RKO (cell line): ENCODE data around the gene AQP1.
A peak's percentile ranks its signal among the peaks of the same experiment; 100 is the strongest.

ENCODE experiments used
- DNase-seq: peaks from one replicate; pipeline ENCODE4 v3.0.0-alpha.2; 2016; ENCODE audit warnings: low spot score

The AQP1 gene

DNA sequence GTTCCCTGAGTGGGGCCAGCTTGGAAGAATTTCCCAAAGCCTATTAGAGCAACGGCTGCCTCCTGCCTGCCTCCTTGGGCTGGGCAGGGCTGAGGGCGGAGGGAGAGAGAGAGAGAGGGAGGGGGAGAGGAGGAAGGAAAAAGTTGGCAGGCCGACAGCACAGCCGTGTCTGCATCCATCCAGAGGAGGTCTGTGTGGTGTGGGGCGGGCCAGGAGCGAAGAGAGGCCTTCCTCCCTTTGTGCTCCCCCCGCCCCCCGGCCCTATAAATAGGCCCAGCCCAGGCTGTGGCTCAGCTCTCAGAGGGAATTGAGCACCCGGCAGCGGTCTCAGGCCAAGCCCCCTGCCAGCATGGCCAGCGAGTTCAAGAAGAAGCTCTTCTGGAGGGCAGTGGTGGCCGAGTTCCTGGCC is at the start of gene AQP1:
Gene AQP1, plus strand, starts transcription at position 293 of the 409 bp plus-strand sequence. Its CDS starts 57 bp downstream, at position 350.
- no peak for DNase-seq

DNA sequence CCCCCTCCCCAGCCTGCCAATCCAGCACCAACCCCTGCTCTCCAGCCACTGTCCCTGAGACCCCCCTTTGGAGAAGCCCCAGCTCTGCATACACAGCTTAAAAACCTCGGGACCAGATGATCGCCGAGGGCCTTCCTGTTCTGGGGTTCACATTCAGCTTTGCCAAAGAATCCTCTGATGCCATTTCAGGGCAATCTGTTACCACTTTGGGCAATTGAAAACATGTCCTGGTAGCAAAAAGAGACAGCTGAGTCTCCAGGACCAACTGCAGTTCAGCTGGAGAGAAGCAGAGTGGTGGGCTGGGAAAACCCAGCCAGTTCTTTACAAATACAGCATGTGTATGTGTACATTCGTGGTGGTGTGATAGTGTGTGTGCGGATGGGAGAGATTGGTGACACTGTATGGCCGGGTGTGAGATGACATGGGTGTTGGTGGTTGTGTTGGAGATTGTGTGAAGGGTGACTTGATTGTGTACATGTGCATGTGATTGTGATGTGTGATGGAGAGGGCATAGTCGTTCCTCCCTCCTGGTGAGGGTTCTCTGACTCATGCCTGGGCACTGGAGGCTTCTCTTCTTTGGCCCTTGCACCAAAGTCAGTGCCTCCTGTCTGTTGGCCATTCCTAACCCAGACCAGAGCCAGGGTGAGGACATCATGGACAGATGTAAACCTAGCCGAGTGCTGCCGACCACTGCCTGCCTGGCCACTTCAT is 48.5 kb upstream of the AQP1 start:
- DNase-seq: no peak

DNA sequence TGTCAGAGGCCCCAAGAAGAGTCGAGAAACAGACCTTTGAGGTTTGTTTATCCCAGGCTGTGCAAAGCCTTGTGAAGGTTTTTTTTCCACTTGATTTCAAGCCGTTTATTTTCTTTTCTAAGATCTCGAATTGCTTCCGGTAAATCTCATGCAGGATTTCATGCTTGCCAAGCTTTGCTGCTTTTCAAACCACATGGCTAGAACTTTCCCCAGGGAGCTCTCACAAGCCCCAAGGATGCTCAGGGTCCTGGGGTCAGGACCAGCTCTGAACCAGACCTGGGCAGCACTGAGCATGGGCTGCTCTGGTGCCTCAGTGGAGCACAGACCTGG is 48.0 kb upstream of the AQP1 start:
- DNase-seq: no peak

DNA sequence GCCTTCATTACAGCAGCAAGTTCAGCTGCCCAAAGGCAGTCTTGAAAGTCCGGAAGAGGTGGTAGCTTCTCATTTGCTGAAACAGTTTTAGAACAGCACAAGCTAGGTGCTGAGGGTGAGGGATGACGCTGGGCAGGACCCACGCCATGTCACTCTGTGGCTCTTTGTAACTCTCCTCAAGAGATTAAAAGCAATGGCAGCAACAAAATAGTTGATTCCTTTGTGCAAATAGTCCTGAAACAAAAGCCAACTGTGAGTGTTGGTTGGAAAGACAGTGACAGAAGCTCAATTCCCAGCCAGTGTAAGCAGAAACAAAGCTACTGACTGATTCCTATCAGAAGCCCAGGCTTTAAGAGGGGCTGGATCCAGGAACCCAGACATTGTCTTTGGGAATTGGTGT is 47.6 kb upstream of the AQP1 start:
- DNase-seq: no peak

DNA sequence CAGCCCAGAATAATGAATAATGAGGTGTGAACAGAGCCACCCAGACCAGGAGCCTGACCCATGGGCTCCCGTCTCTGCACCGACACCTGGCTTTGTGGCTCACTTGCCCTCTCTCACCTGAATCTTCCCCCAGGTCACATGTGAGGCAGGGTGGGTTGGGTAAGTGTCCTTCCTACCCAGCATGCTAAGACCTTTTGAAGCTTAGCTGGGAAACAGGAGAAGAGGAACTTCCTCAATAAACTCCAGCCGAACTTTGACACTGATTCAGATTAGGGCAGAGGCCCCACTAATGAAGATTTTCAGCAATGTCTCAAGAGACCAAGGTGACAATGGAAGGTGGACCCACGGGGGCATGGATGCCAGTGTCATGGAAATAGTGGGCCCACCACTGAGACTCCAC is 46.6 kb upstream of the AQP1 start:
- no peak for DNase-seq

DNA sequence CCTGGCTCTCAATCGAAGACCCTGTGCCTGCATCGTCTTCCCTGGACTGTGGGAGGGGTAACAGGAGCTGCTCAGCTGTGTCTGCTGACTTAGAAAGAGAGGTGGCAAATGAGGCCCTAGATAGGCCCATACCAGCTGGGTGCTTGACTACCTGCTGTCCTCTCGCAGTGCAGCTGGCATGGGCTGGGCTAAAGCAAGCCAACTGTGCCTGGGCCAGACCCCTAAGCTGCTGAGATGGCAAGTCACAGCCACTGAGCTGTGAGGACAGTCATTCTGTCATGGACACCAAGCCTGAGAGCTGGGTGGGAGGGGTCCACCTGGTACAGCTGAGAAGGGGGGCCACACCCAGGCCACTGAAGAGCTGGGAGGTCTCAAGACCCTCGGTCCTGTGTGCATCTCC is 45.8 kb upstream of the AQP1 start:
- no peak for DNase-seq

DNA sequence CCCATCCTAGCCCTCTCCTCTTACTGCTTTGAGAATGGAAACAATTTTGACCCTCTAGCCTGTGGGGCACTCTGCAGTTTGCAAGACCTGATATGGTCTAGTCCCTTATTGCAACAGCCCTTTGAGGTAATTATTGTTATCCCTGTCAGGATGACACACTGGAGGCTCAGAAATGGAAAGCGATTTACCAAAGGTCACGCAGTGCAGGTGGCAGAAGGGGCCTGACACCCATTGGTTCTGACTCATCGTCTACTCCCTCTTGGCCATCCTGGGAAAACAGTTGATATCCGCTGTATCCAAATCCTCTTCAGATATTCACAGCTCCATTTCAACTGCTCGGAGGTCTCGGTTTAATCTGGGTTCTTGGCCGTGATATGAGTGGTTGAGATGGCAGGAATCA is 44.7 kb upstream of the AQP1 start:
- DNase-seq: no peak

DNA sequence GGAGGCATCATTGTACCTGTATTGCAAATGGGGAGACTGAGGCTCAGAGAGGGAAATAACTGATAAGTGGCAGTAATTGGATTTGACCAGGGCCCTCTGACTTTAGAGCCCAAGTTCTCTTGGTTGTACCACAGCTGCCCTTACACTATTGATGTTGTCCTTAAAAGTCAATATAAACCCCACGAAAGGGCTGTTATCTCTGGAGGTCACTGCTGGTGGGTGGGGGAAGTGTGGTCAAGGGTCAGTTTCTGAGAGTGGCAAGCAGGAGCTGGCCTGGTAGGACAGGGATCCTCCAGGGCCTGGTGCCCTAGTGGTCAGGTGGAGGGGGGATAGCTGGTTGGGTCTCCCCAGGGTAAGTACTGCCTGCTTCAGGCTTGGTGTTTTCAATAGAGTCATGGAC is 44.2 kb upstream of the AQP1 start:
- DNase-seq: no peak

DNA sequence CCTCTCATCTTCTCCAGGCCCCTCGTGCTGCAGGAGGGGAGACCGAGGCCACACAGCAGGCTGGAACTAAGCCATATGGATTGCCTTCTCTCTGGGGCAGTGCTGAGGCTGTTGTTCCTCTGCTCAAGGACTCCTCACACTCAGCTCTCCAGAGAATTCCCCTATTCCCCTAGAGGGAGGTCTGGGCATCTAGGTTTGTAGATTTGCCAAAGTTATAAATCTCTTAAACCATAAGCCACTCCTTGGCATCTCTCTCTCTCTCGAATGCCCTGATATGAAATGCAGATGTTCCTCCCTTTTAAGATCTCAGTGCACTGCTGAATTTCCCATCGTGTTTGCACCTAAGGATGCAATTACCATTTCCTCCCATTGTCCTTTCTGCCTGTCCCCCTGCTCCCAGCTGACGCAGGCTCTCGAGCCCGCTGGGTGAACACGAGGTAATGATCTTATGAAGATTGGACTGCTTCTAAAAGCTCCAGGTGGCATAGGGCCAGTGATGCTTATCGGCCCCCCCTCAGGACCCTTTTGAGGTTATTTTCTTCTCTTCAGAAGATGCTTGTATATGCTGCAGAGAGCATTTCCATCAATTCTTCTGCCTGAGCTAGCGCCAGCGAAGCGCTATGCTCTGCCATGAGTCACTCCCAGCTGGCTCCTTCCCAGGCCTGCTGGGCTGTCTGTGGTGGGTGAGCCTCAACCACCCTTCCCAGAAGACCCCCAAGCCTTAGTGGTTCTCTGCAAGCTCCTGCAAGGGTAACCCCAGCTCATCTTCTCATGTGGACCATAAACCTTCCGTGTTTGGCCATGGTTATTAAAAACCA is 41.6 kb upstream of the AQP1 start:
- DNase-seq: no peak

DNA sequence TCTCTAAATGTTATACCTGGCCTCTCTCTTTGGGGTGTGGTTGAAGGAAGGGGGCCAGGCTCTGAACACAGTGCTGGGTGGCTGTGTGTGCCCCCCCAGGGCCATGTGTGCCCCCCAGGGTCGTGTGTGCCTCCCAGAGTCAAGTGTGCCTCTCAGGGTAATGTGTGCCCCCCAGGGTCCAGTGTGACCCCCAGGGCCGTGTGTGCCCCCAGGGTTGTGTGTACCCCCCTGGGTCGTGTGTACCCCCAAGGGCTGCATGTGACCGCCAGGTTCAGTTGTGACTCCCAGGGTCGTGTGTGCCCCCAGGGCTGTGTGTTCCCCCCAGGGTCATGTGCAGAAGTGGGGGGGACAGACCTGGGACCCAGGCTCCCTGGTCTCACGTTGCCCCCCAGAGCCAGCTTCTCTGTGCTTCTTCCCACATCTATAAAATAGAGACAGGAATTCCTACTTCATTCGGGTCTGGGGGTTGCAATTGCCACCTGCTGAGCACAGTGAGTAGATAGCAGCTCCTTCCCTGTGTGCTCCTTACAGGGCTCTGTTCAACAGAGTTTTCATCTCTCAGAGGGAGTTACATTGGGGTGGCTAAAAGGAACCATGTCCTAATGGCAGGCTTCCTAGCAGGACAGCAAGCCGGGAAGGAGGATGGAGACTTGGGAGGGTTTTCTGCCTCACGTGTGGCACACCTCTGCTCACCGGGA is 40.7 kb upstream of the AQP1 start:
- no peak for DNase-seq

DNA sequence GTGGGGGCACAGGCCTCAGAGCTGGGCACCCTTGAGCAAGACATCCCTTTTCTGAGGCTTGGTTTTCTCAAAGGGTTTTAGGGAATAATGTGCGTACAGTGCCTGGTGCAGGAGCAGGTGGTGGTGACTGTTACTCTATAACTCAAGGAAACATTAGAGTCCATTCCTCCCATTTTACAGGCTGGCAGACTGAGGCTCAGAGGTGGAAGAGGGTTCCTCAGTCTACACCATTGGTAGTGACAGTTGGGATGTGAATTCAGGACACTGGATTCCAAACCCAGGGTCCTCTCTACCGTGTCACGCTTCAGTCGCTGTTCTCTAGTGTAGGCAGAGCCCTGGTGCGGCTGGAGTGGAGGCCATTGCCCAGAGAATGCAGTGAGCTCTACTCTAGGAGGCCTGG is 40.0 kb upstream of the AQP1 start:
- no peak for DNase-seq

DNA sequence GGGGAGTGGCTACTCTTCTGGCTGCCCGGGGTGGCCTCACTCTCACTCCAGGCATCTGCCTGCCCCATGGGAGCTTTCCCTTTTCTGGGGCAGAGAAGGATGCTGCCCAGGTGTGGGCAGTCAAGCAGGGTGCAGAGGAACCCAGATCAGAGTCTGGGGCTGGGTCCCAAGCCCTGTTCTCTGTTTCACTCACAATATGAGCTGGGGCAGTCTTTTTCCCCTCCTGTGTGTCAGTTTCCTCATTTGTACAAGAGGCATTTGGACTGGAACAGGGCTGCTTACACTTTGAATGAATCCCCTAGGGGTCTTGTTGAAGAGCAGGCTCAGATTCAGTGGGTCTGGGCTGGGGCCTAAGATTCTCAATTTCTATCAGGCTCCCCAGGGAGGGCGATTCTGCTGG is 38.4 kb upstream of the AQP1 start:
- no peak for DNase-seq

DNA sequence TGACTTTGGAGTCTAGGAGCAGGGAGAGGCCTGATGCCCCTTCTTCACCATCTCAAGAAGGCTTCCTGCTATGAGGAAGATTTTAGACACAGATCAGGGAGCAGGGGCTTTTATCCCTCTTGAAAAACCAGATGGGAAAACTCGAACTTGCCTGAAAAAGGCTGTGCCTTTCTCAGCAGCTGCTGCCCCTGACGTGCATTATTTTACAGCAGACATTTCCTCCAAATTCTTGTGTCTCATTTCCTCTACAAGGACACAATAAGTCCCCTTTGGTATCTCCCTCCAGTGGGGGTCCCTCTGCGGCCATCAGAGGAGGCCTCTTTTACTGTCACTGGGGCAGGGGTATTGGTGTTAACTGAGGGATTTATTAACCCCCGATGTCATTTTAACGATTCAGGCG is 38.0 kb upstream of the AQP1 start:
- DNase-seq: no peak

DNA sequence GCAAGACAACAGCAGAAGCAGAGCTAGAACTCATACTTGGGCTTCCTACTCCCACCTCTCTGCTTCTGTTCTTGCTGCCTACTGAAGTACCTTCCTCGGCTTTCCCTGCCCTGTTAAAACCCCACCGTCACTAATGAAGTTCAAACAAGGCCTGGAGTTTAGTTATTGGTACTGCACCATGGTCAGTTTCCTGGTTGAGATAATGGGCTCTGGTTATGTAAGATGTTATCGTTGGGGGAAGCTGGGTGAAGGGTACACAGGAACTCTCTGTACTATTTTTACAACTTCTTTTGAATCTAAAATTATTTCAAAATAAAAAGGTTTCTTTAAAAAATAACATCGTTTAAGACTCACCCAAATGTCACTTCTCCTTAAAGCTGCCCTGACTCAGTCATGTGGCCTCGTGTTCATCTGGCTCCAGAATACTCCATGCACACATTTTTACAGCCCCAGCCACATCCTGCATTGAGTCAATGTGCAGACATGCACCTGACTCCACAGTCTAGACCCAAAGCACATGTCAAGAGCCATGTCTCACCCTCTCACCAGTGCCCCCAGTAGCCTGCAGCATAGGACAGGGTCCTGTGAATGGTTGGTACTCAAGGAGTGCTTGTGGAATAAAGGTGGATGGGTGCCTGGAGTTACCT is 36.9 kb upstream of the AQP1 start:
- DNase-seq: peak; percentile 20

DNA sequence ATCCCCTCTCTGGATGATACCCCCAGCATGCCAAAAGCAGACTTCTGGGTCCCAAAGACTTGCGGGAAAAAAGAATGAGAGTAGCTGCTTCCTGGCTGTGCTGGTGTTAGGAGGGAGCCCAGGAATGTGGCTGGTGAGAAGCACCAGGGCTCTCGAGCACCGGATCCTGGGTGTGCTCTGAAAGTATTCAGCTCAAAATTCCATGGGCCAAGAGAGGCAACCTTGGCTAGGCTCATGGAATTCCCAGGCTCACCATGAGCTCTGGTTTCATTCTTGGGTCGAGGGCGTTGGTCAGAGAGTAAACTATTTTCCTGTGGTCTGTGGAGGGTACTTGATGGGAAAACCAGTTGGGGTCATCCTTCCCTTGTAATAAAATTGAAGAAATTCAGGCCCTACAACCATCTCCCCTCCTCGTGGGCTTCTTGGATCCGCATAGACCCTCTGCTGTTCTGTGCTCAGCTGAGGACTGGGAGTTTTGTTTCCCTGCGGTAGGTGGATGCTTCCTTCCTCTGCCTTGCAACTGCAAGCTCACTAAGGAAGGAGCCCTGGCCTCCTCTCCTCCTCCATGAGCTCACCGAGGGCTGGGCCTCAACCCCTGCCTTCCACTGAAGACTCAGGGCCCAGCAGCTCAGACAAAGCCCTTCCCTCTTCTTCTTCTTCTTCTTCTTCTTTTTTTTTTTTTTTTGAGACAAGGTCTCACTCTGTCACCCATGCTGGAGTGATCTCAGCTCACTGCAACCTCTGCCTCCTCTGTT is 34.5 kb upstream of the AQP1 start:
- DNase-seq: no peak

DNA sequence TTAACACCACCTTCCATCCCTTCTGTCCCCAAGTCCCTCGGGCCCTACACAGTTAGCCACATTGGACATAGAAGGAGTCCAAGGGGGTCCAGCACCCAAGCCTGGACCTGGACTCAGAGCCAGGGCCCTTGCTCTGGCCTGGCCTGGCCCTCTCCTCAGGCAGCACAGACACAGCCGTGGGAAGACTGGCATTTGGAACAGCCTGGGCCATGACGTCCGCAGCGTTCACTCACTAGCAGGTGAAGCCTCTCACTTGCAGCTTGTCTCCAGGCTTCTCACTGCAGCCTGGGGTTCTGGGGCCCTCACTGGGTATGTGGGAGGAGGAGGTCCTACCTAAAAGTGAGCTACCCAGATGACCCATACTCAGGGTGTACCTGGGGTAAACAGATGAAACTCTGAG is 33.7 kb upstream of the AQP1 start:
- DNase-seq: no peak

DNA sequence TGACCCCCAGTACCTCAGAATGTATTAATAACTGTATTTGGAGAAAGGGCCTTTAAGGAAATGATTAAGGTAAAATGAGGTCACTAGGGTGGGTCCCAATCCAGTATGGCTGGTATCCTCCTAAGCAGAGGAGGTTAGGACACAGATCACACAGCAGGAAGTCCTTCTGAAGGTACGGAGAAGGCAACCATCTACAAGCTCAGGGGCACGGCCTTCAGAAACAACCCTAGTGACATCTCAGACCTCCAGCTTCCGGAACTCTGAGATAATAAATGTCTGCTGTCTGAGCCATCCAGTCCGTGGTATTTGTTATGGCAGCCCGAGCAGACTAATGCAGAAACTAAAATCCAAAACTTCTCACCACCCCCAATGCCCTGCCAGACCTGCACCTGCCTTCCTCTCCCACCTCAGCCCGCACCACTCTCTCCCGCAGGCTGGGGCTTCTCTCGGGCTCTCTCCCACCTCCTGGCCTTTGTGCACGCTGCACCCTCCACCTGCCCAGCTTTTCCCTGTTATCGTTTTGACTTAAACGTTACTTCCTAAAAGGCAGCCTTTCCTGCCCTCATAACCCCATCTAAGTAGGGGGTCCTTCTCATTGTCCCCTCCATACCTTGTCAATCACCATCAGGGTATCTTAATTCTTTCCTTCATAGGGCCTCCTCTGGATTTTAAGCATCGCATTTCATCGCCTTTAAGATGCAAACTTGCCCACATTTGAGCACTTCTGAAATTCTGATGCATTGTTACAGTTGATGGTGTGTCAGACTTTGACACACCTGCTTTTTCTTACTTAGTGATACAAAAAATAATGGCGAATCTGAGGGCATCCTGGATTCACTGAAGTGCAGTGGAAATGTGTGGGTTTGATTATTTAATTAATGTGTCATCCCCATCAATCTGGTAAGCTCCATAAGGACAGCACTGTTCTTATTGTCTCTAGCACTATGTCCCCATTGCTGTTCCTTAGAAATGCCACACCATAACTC is 32.2 kb upstream of the AQP1 start:
- no peak for DNase-seq

DNA sequence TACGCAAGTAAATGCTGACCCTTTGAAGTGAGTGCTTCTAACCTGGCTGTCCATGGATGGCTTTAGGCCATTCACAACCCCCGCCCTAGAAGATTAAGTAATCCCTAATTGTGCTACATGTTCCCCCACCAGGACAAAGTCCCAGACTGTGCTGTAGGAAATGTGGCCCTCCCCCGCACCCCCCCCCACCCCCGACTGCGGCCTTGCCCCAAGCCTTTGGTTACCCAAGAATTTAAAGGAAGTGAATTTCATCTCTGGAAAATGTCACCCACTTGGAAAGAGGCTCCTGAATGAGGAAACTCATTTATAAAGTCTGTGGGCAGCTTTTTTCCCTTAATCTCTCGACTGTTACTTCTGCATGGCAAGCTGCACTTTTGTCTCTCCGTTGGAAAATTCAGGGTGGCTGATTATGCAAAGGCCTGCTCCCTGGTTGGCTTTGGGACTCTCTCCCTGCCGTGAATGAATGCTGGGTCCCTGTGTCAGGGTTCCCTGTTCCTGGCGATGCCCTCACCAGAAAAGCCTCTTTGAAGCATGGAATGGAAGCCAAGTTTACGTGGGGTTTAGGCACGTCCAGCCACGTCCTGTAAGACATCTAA is 31.4 kb upstream of the AQP1 start:
- no peak for DNase-seq

DNA sequence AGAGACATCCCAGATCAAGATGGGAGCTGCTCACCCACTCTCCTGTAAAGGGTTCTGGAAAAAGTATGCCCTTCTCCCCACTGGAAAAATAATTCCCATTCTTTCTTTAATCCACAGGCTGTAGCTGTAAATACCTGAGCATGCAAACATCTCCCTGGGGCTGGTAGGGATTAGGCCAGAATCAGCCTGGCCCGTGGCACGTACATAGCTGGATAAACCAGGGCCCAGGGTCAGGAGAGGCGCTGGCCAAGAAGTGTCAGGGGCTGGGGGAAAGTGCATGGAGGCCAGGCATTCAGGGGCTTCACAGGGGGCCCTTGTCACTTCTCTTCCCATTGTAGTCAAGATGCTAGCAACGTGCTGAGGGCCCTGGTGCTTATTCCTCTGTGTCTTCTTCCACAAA is 30.7 kb upstream of the AQP1 start:
- DNase-seq: no peak

DNA sequence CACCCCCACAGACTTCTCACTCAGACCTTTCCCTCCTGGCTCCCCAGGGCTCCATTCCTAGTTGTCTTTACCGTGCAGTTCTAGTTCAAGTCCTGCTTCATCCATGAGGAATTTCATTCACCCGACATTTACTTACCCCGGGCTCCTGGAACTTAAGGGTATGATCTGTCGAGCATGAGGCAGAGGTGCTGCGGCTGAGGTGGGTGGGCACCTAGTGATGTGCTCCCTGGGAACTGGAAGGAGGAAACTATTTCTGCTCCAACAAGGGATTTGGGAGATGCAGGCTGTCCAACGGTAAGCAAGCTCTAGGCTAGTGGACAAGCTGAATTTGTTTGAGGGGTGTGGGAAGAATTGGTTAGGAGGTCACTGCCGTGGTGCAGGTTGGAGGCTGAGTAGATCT is 30.2 kb upstream of the AQP1 start:
- DNase-seq: no peak
